GM04503 (cell line): ENCODE measurements around the gene C1orf105.
A peak's percentile ranks its signal among the peaks of the same experiment; 100 is the strongest.

Experiments used
- DNase-seq: peaks from one replicate; pipeline ENCODE4 v3.0.0-alpha.2; 2012; ENCODE audit warnings: low read depth

C1orf105 gene

GRCh38 chr1:172397221-172397620, 23.3 kb upstream of the C1orf105 start:
- DNase-seq, result no peak

DNA sequence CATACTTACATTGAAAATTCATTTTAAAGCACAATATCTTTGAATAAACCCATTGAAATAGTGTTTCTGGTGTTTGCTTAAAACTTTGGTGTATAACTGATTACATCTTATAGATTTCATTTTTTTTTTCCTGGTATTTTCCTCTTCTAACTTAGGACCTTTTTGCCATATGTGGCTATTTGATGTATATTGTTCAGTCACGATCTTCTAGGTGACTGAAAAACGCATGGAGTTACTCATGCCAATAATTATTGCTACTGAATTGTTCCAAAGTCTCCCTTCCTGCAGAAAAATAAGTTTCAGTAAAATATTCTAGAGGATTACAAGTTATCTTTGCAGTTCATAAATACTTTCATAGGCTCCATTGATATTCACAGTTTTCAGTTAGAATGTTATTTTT, 22.9 kb upstream of the C1orf105 start:
- DNase-seq, result no peak

GRCh38 chr1:172398193-172398592, 22.3 kb upstream of the C1orf105 start:
- DNase-seq, result no peak

- peak; percentile 97 for DNase-seq
These were observed 21.3 kb upstream of the C1orf105 start for GRCh38 chr1:172398970-172399755.

DNA sequence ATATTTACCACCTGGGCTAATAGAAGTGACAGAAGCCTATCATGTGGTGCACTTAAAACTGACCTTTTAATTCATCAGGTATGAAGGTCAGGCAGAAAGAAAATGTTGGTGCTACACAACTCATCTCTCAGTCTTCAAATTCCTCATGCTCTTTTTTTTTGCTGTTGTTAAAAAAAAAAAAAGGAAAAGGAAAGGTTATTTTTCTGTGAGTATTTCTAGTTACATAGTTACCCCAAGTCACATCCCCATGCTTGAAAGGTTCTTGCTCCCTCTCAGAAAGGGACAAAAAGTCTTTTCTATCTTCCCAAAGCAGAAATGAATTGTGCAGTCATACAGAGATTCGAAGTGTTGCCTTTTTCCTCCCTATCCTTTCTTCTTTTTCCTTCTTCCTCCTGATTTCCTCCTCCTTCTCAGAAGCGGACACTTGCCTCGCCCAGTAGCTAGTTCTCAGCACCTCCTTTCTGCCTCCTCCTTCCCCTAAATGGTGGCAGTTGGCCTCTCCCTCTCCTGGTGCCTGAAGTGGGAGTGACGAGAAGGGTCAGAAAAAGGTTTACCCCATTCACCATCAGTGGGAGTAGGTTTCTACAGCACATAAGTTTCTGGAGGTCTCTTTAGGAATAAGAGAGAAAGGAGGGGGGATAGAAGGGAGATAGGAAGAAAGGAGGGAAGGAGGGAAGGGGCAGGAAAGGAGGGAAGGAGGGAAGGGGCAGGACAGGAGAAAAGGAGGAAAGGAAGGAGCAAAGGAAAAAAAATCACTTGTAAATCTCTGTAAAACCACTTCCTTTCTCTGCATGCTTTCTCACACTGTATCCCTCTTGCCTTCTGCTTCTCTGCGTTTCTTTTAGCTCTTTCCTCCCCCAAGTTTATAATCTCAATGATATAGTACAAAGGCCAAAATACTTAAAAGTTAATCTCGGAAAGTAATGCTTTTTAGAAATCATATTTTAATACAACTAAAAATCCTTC, 20.4 kb upstream of the C1orf105 start:
- DNase-seq, result no peak

DNA sequence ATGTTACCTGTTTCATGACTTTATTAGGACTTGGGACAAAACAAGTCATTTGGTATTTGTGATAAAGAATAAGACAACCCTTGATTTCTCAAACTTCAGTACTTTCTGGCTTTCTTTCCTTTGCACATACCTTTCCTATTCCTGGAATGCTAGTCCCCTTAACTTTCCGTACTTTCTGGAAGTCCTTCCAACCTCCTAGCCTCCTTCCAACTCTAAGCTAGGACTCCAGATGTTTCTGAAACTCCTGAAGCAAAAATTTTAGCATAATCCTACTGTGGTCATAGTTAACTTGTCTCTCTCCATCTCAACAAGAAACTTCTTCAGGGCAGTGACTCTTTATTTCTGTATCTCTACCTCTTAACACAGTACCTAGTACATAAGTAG, 19.8 kb upstream of the C1orf105 start:
- no peak for DNase-seq

DNA sequence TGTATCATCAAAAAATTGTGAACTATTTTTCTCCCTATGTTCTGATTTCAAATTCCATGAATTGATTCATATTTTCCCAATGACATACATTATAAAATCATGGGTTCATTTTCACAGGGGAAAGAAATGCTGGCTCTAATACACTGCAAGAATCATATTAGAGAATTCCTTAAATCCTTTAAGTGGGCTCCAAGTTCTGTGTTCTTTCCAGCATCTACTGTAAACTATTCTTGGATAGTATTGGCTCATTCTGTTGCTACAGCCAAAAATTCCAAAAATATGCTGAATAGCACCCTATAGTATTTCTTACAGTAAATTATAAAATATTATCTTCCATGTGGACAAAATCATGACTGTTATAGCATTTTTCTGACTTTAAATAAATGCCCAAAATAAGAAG, 19.0 kb upstream of the C1orf105 start:
- no peak for DNase-seq

DNA sequence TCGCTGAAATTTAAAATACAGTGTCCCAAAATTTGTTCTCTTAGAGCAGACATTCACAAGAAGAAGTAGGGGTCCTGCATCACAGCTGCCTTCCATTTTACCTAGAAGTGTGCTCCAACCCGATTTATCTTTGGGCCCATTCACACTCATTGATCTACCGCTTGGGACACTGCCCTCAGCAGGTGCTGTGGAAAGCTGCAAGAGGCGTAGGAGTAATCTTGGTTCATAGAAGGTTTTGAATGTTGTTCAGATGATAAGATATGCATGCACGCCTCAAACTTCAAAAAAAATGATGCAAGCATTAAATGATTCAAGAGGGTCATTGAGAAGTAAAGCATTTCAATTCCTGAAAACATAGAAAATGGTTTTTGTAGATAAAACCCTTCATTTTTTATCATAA, 18.6 kb upstream of the C1orf105 start:
- no peak for DNase-seq

- DNase-seq, result no peak
These were observed 17.5 kb upstream of the C1orf105 start for GRCh38 chr1:172402878-172403569.

- no peak for DNase-seq
These were observed 16.4 kb upstream of the C1orf105 start for GRCh38 chr1:172404121-172404520.

DNA sequence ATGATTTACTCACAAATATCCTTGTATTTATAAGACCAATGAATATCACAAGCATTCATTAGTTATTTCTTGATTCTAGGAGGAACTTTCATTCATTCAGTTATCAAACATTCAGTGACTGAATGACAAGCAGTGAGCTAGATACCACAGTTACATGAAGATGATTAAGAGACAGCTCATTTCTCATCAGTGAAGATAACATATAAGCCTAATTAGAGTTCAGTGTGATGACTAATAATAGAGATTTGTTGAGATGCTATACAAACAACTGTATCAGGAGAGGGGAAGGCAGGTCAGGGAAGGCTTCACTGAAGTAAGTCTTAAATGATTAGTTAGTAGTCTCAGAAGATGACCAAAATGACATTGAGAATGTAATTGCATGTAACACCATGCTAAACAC, 14.6 kb upstream of the C1orf105 start:
- DNase-seq, result no peak

- no peak for DNase-seq
These were observed 13.5 kb upstream of the C1orf105 start for GRCh38 chr1:172406968-172407367.

DNA sequence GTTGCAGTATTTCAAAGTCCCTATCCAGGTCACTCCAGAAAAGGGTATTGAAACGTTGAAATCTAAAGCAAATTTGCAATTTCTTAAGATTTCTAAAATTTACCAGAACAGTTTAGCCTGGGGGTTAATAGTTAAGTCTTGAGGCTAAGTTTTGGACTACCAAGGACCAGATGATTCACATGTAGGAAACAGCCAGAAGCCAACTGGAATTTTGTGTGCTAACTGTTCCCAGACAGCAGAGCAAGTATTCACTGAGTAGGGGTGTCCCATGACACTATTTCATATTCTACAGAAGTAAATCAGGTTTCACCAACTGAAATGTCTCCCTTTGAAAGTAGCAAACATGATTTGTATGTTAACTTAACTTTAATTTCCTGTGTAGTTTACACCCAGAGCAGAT, 11.5 kb upstream of the C1orf105 start:
- peak; percentile 37 for DNase-seq

DNA sequence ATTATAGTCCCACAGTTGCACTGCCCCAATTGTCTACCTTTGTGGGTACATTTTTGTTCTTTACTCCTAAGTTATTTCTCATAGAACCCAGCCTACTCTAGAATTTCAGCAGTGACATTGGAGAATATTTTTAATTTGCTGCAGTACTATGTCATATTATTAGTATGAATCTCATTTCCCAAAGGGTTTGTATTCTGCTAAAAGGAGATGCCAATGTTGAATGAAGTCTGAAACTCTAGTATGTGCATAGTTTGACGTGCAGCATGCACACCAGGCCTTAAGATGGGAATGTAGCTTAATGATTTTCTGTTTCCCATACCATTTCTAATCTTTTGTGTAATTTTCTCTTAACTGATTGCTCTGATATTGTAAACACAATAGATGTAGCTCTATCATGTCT, 10.5 kb upstream of the C1orf105 start:
- DNase-seq, result no peak

- no peak for DNase-seq
These were observed 8.6 kb upstream of the C1orf105 start for GRCh38 chr1:172411791-172412338.

DNA sequence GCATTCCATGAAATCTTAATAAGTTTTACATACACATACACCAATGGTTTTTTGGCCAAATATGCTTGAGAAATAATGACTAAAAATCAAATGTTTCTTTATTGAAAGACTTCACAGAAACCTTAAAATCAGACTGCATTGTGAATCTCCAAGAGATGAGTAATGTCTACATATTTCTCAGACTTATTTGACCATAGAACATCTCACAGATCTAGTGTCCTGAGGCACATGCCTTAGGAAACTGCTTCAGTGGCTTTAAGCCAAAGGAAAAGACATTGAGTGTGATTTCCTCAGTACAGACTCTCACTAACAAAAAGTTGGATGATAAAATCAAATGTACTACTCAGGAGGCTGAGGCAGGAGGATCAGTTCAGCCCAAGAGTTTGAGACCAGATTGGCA, 6.2 kb upstream of the C1orf105 start:
- no peak for DNase-seq

DNA sequence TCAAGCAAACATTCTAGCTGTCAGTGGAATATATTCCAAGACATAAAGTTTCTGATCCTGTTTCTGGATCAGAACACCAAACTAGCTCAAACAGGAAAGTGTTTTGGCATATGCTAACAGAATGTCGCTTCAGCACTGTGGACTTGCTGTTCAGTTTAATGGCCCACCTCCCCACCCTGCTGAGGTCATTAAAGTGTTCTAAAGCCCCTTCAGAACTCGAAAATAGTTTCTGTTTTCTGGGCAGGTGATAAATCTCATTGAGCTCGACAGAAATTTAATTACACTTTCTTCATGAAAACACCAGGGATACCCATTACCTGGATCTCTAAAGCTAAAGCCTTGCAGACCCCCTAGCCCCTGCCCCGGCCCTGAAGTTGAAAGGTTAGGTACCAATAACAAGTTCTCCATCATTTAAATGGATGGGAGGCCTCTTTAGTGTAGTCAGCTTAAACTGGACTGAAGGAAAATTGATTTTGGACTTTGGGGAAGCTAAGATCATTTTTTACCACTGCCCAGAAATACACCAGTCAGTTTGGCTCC, 3.9 kb upstream of the C1orf105 start:
- no peak for DNase-seq

DNA sequence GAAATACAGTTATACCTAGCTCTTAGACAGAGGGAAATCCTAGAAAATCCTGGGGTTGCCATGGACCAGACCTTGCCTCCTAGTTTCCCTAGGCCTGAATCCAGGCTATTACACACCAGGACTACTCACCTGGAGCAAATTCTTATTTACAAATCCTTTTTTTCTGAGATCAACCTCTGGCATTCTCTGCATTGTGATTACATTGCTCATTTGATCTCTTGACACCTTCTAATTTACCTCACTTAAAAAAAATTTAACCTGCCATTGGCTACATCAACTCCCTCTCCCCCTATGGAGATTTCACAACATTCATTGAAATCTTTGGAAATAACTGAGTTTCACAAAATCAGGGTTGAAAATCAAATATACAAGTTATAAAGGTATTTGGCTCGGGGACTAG, 2.9 kb upstream of the C1orf105 start:
- no peak for DNase-seq

DNA sequence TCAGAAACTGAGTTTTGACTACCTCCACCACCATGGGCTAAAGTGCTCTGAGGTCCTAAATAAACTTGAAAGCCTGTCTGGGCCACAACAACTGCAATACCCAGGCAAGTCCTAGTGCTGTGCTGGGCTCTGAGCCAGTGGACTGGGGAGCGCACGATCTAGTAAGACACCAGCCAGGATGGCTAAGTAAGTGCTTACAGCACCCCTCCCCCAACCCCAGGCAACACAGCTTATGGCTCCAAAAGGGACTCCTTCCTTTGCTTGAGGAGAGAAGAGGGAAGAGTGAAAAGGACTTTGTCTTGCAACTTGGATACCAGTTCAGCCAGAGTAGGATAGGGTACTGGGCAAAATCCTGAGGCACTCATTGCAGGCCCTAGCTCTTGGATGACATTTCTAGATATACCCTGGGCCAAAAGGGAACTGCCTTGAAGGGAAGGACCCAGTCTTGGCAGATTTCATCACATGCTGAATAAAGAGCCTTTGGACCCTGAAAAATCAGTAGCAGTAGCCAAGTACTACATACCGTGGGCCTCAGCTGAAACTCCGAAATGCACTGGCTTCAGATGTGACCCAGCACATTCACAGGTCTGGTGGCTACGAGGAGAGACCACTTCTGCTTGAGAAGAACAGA, 1.6 kb downstream of the C1orf105 start:
- DNase-seq, result no peak

DNA sequence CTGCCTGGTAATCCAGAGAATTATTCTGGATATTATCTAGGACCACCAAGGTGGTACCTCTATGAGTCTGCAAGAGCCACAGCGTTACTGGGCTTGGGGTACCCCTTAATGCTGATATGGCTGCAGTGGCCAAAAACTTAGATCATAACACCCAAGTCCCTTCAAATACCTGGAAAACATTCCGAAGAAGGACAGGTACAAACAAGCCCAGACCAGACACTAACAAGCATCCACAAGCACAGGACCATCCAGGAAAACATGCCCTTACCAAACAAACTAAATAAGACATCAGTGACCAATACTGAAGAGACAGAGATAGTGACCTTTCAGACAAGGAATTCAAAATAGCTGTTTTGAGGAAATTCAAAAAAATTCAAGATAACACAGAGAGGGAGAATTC, 2.9 kb downstream of the C1orf105 start:
- DNase-seq, result no peak

DNA sequence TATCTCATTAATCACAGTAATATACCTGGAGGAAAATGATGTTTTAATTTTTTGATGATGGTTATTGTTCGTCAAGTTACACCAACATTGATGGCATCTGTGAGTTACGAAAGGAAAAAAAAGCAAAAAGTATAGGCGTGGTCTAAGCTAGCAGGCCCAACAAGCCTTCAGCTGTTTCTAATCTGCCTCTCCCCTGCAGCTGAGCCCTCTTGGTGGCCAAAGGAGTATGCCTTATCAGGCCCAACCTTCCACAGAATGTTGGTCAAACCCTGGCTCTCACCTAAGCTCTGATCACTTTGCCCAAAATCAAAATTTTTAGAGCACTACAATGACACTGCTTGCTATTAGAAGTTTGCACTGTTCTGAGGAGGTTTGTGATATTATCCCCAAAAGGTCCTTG, 4.9 kb downstream of the C1orf105 start:
- no peak for DNase-seq

DNA sequence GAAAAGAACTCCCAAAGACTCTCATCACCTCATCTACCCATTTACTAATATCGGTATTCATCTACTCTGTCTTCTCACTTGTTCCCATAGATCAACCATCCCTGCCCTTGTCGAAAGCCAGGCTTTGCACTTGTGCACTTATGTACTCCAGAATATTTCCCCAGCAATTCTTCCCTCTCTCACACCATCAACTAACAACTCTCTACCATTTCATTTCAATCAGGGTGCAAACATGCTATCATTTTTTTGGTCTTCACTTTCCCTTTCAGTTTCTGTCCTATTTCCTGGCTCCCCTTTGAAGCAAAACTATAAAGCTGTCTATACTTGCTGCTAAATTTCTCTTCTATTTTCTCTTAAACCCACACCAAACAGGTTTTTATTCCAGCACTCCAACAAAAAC, 6.7 kb downstream of the C1orf105 start:
- no peak for DNase-seq
